DOHH2 (cell line): ENCODE results near the gene USP35.

ENCODE experiments used
- EZH2phosphoT487 ChIP-seq: fragments of 200-600 bp; sonication (generic); IDR thresholded peaks from 2 replicates; pipeline ENCODE4 v1.6.1; 2017; ENCODE audit warnings: borderline replicate concordance, mild to moderate bottlenecking, antibody characterized with exemption, low read length, moderate library complexity, mixed read lengths
- TF ChIP-seq, protein P1 (sequence below): fragments of 200-600 bp; sonication (generic); IDR thresholded peaks from one replicate; pipeline ENCODE4 v1.5.1; 2014; ENCODE audit warnings: antibody characterized with exemption, mild to moderate bottlenecking, low read depth, low read length; ENCODE audit not compliant: poor library complexity, severe bottlenecking

DNA sequence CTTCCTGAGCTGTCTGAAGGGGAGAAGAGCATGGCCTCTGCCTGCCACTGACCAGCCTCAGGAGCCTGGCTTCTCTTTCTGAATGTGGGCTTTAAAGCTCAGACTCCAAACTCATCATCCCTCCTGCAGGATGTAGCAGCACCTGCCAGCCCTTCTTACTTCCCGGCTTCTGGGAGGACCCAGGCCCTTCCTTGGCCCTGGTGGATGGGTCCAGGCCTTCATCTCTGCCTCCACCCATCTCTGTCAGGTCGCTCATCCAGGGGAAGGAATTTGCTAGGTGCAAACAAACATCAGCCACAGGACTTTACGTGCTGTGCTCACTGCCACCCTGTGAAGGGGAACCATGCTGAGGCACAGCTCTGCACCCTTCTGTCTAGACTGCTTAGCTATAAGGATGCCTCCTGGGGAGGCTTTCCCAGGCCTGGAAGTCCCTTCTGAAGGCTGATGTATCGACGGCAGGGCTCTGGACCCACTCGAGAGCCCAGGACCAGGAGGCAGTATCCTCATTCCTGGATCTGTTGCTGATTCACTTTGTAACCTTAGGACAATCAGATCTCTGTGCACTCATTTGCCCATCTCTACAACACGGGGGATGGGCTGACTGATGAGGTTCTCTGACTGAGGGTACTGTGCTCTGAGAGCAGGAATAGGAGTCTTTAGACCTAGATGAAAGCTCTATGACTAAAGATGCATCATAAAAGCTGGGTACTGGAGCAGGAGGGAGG is 30.9 kb downstream of the USP35 start:
- TF ChIP-seq, protein P1, sequence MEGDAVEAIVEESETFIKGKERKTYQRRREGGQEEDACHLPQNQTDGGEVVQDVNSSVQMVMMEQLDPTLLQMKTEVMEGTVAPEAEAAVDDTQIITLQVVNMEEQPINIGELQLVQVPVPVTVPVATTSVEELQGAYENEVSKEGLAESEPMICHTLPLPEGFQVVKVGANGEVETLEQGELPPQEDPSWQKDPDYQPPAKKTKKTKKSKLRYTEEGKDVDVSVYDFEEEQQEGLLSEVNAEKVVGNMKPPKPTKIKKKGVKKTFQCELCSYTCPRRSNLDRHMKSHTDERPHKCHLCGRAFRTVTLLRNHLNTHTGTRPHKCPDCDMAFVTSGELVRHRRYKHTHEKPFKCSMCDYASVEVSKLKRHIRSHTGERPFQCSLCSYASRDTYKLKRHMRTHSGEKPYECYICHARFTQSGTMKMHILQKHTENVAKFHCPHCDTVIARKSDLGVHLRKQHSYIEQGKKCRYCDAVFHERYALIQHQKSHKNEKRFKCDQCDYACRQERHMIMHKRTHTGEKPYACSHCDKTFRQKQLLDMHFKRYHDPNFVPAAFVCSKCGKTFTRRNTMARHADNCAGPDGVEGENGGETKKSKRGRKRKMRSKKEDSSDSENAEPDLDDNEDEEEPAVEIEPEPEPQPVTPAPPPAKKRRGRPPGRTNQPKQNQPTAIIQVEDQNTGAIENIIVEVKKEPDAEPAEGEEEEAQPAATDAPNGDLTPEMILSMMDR = no peak
- no peak for TF ChIP-seq EZH2phosphoT487
